HEK293 (cell line): ENCODE results near the gene GAL.

Experiments
- ZNF596 ChIP-seq: fragments of 450-650 bp; IDR thresholded peaks from 2 replicates; pipeline ENCODE4 v1.5.0; 2018; ENCODE audit warnings: missing biosample characterization, mild to moderate bottlenecking, missing genetic modification characterization, moderate library complexity
- TF ChIP-seq, protein P1 (sequence below): fragments of 450-650 bp; formaldehyde crosslinking; IDR thresholded peaks from 2 replicates; pipeline ENCODE4 v1.5.1; 2016; ENCODE audit warnings: missing biosample characterization, missing genetic modification characterization
- TF ChIP-seq, protein P2 (sequence below): sonication (generic); formaldehyde crosslinking; IDR thresholded peaks from 2 replicates; pipeline ENCODE4 v1.8.1; 2022; ENCODE audit warnings: mild to moderate bottlenecking, moderate library complexity, missing genetic modification reagents

DNA sequence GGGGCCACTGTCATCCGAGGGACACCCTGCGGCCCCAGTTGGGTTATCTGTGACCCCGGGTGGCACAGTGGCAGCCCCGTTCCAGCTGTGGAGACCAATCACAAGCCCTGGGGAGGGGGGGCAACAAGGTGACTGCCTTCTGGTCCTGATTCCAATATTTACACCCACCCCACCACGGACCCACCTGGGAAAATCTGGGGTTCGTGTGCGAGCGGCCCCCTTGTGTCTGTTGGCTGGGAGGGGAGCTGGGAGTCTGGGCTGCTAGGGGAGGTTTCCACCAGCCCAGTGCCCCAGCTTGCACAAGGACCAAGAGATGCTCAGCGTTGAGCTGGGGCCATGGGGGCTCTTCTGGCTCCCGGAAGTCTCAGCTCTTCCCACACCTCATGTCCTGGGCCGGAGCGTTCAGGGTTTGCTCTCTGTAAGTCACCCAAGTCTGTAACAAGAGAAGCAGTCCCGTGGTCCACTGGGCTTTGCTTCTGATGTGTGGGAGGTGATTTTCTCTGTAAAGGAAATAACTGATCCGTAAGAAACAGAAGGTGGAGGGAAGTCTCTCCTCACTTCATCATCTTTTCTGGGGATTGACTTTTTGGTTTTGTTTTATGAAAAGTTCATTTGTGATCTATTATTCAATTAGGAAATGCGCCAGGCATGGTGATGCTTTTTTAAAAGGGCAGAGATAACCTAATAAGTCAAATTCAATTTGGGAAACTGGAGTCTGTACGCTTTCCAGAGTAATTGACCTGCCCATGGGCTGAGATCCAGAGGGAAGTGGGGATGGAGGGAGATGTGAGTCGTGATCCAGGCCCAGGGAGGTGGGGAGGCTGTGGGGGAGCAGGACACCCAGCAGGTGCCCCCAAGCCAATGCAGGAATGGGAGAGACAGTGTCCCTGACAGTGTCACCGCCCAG, 22.4 kb upstream of the GAL start:
- no peak for TF ChIP-seq ZNF596
- TF ChIP-seq, protein P1, sequence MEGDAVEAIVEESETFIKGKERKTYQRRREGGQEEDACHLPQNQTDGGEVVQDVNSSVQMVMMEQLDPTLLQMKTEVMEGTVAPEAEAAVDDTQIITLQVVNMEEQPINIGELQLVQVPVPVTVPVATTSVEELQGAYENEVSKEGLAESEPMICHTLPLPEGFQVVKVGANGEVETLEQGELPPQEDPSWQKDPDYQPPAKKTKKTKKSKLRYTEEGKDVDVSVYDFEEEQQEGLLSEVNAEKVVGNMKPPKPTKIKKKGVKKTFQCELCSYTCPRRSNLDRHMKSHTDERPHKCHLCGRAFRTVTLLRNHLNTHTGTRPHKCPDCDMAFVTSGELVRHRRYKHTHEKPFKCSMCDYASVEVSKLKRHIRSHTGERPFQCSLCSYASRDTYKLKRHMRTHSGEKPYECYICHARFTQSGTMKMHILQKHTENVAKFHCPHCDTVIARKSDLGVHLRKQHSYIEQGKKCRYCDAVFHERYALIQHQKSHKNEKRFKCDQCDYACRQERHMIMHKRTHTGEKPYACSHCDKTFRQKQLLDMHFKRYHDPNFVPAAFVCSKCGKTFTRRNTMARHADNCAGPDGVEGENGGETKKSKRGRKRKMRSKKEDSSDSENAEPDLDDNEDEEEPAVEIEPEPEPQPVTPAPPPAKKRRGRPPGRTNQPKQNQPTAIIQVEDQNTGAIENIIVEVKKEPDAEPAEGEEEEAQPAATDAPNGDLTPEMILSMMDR = no peak
- TF ChIP-seq, protein P2, sequence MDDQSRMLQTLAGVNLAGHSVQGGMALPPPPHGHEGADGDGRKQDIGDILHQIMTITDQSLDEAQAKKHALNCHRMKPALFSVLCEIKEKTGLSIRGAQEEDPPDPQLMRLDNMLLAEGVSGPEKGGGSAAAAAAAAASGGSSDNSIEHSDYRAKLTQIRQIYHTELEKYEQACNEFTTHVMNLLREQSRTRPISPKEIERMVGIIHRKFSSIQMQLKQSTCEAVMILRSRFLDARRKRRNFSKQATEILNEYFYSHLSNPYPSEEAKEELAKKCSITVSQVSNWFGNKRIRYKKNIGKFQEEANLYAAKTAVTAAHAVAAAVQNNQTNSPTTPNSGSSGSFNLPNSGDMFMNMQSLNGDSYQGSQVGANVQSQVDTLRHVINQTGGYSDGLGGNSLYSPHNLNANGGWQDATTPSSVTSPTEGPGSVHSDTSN = no peak
